HuH-7 (cell line): ENCODE measurements around the gene CRADD.
"Not testable (repeated sequence)": the region's sequence is repeated elsewhere in the genome, so short reads cannot be mapped to it uniquely, and the experiment has no call there.

ENCODE experiments used
- DNase-seq: peaks from one replicate; pipeline ENCODE4 v3.0.0; 2011; ENCODE audit warnings: low spot score

The CRADD gene

DNA sequence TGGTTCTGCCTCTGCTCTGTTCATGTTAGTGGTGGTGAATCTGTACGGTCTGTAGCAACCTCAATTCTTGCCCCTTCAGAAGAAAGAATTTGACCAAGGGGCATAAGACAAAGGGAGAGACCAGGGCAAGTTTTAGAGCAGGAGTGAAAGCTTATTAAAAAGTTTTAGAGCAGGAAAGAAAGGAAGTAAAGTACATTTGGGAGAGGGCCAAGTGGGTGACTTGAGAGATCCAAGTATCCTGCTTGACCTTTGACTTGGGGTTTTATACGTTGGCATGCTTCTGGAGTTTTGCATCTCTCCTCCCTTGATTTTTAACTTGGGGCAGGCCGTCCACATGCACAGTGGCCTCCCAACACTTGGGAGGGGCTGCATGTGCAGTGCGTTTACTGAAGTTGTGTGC is 225.0 kb downstream of the CRADD start:
- DNase-seq, result no peak

DNA sequence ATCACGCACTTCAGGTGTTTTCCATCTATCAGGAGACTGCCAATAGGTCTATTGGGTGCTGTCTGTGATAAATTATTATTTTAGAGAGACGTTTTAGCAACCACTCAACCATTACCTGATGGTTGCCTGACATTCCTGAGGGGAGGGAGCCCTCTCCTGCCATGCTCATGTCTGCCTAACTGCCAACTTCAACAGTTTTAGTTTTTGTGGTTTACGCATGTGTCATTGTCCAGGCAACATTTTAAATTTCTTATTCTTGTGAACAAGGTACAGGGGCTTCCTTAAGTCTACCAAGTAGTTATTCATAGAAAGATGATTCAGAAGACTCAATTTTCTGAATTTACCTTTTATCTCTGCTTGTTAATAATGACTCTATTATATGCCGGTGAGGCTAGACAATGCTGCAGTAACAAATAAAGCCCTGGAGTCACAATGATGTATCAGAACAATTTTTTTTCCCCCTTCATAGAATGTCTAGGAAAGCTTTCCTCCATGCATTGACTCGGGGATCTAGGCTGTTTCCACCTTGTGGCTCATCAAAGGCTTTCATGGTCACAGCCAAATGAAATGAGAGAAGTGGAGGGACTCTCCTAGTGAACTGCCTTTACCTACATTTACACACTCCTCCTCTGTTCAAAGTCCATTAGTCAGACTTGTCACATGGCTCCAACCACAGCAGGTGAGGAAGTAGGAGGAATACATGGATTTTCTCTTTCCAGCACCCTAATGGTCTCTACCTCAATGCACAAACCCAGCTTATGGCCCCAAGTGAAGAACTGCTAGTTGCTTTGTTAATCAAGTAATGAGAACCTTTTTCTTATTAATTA is 225.8 kb downstream of the CRADD start:
- no peak for DNase-seq

DNA sequence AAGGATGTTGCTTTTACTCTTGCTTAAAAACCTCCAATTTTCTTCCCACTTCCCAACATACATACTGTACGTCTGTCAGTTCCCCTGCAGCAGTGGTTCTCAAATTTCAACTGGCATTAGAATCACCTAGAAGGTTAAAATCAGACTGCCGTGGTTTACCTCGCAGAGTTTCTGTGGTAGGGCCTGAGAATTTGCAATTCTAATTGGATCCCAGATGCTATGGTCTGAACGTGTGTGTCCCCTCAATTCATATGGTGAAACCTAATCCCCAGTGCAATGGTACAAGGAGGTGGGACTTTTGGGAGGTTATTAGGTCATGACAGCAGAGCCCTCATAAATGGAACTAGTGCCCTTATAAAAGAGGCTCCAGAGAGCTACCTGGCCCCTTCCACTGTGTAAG is 226.9 kb downstream of the CRADD start:
- no peak for DNase-seq

DNA sequence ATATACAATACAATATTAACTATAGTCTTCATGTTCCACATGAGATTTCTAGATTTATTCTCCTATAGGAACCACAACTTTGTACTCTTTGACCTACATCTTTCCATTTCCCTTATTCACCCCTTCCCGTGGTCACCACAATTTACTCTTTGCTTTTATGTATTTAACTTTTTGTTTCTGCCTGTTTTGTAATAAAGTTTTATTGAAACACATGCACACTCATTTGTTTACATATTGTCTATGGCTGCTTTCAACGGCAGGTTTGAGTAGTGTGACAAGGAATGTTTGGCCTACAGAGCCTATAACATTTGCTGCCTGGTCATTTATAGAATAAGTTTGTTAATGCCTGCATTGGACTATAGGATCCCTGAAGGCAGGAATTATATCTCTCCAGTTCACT is 231.1 kb downstream of the CRADD start:
- no peak for DNase-seq

DNA sequence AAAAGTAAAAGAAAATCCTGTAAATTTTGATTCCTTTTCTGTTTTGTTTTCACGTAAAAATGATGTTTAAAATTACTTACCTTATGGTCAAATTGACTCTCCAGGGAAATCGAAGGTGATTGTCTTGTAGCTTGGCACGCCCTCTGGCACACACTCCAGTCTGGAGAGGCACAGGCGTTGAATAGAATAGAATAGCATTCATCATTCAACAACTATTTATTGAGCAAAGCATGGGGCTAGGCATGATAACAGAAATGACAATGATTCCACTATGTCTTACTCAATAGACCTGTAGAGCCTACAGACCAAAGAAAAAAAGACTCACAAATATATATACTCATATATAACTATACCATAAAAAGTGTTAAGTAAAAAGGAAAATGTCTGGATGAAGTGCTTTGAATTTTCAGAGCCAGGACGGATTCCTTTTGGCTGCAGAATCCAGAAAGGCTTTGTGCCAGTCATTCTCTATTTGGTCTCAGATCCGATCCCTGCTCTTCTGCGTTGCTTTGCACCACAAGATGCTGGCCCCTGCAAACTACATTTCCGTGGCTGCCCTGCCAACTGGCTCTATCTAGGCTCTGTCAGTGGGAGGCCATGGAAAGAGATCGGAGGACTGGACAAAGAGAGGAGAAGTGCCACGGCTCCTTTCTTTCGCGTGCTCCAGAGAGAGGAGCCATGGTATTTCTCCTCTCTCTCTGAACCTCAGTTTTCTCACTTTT is 231.8 kb downstream of the CRADD start:
- no peak for DNase-seq

DNA sequence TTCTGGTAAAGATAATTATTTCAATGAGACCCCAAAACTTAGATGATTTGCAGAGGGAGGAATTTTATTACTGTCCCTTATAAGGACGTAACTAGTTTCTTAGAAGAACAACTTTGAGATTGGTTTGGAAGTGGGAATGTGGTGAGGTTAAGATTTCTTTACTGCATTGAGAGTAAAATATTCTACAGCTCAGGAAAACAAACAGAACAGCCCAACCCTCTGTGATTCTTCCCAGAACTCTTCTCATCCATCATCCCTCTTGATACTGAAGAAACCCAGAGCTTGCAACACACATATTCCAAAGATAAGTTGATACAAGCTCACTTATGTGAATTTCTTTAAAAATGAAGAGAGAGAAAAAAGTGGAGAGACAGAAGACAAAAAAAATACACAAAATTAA is 234.2 kb downstream of the CRADD start:
- DNase-seq, result no peak

DNA sequence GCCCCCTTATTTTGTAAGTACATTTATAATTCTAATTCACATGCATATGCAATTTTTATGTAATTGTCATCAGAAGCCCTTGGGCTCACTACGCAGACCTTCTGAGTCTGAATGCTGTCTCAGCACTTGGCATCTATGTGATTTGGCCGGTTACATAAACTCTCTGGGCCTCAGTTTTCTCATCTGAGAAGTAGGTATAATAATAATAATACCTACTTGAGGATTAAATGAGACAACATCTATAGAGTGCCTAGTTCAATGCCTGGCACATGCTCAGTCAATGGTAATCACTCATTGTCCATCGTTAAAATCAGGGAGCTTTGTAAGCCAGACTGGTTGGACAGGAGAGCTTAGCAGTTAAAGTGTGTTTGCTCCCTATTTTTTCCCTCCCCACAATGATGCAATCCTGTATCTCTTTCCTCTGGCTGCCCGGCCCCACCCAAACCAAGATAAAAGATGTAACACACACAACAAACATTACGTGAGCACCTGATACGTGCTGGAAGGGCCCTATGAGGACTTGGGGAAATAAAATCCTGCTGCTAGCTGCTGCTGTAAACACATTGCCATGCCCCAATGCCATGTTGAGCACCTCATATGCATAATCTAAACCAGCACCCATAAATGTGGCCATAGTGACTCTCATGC is 235.0 kb downstream of the CRADD start:
- no peak for DNase-seq

- no peak for DNase-seq
Observed at GRCh38 chr12:93913845-93914244, 236.7 kb downstream of the CRADD start.

- DNase-seq, result no peak
Observed at GRCh38 chr12:93914281-93914680, 237.1 kb downstream of the CRADD start.

DNA sequence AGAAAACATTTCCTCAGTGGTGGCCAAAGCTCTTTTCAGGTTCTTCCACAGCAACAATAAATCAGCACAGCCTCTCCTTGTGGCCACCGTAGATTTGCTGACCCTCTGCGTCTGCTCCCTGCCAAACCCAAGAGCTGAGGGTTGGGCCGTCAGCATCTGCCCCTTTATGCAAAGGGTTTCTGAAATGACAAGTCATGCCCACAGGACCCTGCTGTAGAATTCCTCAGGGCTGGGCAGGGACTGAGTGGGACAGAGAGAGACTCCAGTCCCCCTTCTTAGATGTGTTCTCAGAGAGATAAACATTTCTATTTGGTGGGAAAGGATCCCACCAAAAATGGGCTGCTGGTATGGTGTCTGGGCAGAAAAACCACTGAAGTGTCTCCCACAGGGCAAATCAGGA is 238.2 kb downstream of the CRADD start:
- DNase-seq, result no peak

DNA sequence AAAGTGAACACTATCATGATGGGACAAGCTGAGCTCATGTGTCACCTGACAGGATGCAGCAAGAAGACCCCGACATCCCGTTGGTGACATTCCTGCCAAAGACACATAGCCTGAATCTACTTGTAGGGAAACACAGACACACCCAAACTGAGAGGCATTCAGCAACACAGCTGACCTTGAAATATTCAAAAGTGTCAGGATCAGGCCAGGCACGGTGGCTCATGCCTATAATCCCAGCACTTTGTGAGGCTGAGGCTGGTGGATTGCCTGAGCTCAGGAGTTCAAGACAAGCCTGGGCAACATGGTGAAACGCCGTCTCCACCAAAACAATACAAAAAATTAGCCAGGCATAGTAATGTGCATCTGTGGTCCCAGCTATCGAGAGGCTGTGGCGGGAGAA is 239.2 kb downstream of the CRADD start:
- DNase-seq, result no peak

GRCh38 chr12:93918262-93918661 is 241.1 kb downstream of the CRADD start:
- no peak for DNase-seq

- DNase-seq, result no peak
Observed at GRCh38 chr12:93918900-93919299, 241.7 kb downstream of the CRADD start.

- DNase-seq, result no peak
Observed at GRCh38 chr12:93921521-93921920, 244.3 kb downstream of the CRADD start.

- no peak for DNase-seq
Observed at GRCh38 chr12:93922583-93923006, 245.4 kb downstream of the CRADD start.

GRCh38 chr12:93924367-93924766 is 247.2 kb downstream of the CRADD start:
- DNase-seq, result no peak

- DNase-seq, result no peak
Observed at GRCh38 chr12:93925585-93926205, 248.5 kb downstream of the CRADD start.

DNA sequence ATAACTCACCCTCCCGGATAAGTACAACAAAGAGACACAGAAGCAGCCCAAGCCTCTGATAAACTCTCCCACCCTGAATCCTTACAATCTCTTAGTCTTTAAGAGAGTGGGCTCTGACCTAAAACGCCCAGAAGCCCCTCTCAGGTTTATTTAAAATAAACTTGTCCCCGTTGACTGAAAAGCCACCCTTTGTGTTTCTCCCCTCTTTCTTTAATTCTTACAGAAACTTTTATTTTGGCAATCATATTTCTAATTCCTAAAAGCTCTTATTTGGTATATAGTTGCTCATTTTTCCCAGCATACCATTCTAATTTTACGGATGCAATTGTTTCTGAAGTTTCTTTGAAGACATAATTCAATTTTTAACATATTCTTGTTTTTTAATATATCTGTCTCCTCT is 249.1 kb downstream of the CRADD start:
- DNase-seq, result no peak

- DNase-seq, result not testable (repeated sequence)
Observed at GRCh38 chr12:93929081-93929480, 251.9 kb downstream of the CRADD start.

DNA sequence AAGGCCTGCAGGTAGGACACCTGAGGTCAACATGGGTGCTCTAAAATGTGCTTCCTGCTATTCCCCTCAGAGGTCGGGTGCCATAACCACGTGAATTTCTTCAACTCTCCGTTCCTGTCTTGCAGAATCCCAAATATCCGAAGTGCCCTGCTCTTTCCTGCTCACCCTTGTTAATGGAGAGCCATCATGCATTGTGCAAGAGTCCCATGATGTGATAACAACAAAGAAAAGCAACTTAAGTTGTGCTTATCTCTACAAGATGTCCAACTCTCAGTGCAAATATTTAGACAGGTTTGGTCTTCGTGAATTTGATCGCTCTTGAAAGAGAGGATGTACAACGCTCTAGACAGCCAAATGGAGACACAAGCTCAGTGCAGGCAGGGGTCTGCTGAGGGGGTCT is 260.6 kb downstream of the CRADD start:
- no peak for DNase-seq

DNA sequence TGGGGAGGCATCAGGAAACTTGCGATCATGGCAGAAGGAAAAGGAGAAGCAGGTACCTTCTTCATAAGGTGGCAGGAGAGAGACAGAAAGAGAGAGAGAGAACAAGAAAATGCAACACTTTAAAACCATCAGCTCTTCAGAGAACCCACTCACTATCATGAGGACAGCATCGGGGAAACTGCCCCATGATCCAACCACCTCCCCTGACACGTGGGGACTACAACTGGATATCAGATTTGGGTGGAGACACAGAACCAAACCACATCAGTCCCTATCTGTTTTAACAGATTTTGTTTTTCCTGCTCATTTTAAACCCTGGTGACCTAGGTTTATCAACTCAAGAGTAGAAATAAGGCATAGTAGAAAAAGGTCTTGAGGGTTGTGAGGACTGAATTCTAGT is 261.1 kb downstream of the CRADD start:
- DNase-seq, result no peak

GRCh38 chr12:93938931-93939330 is 261.8 kb downstream of the CRADD start:
- no peak for DNase-seq
